Left kidney (tissue), 8 donors: ENCODE results near the gene NLGN4X. TPM values are rescaled to one million over a fixed set of nuclear protein-coding genes. Genes with fewer than 3 reads are reported as not detected.
A peak's percentile ranks its signal among the peaks of the same experiment; 100 is the strongest.

Experiments
- DNase-seq: peaks from one replicate; pipeline ENCODE4 v3.0.0-alpha.2; 2013
- long read RNA-seq, 8 donors: transcript quantifications; one replicate each; lab custom pipeline, GENCODE V29; 2026
- polyA plus RNA-seq: library from polyadenylated mRNA; unstranded; fragments of 120-200 nt; gene quantifications from one replicate; pipeline ENCODE4 v1.2.1, GENCODE V29; 2013; ENCODE audit not compliant: insufficient read length

NLGN4X gene
- 11.9 TPM for polyA plus RNA-seq
- long read RNA-seq, donor 1, full-length matches to known transcripts = 2 of 2 reads
- long read RNA-seq, donor 1, partial matches to known transcripts = 0 of 2 reads
- long read RNA-seq, donor 1, other reads (novel, unspliced or antisense) = 0 of 2 reads
- long read RNA-seq, donor 2, full-length matches to known transcripts = 3 of 3 reads
- long read RNA-seq, donor 2, partial matches to known transcripts = 0 of 3 reads
- long read RNA-seq, donor 2, other reads (novel, unspliced or antisense) = 0 of 3 reads
- long read RNA-seq, donor 3, partial matches to known transcripts = 0 of 1 reads
- long read RNA-seq, donor 3, other reads (novel, unspliced or antisense) = 0 of 1 reads
- long read RNA-seq, donor 4 = 0 reads
- long read RNA-seq, donor 5 = 0 reads
- long read RNA-seq, donor 6 = 0 reads
- long read RNA-seq, donor 7 = 0 reads
- long read RNA-seq, donor 8, full-length matches to known transcripts = 1 of 1 reads
- long read RNA-seq, donor 8, partial matches to known transcripts = 0 of 1 reads
- long read RNA-seq, donor 8, other reads (novel, unspliced or antisense) = 0 of 1 reads

- DNase-seq = no peak
Observed at GRCh38 chrX:6228720-6229119, at the start of gene NLGN4X. Gene NLGN4X (minus strand): TSS chrX:6228867. CDS start chrX:6151466, 77,401 bp downstream.

DNA sequence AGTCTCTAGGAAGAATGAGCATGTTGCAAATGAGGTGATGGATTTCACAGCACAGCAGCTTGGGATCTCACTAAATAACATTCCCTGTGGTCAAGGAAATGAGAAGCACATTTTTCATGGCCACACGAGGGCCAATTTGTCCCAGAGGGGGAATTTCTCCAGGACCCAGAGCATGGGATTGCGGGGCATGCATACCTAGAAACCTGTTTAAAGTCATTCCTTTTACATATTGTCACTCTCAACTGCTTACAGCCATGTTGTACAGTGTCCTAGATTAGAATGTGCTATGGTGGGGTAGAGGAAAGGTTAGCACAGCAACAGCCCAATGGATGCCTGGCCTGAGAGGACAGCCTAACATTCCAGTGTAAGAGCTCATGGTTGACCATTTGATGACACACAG, 37.4 kb upstream of the NLGN4X start:
- no peak for DNase-seq

GRCh38 chrX:6262959-6263358, 34.3 kb upstream of the NLGN4X start:
- DNase-seq = no peak

DNA sequence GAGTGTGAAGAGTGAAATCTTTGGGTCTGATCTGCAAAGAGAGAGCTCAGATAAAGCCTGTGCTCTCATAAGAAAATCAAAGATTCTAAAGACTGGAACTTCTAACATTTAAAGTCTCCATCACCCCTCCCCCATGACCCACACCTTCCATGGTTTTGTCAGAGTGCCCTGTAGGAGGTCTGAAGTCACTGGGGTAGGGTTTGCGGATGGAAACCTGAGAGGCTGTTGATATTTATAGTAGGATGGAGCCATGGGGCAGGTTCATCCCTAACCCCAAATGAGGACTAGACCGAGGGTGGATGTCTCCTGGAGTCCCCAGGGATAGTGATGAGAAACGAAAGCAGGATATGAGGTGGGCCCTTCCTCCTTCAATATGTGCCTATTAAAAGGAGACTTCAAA, 28.4 kb upstream of the NLGN4X start:
- DNase-seq = no peak

GRCh38 chrX:6244666-6245065, 16.0 kb upstream of the NLGN4X start:
- DNase-seq = no peak

GRCh38 chrX:6238576-6238975, 9.9 kb upstream of the NLGN4X start:
- no peak for DNase-seq

DNA sequence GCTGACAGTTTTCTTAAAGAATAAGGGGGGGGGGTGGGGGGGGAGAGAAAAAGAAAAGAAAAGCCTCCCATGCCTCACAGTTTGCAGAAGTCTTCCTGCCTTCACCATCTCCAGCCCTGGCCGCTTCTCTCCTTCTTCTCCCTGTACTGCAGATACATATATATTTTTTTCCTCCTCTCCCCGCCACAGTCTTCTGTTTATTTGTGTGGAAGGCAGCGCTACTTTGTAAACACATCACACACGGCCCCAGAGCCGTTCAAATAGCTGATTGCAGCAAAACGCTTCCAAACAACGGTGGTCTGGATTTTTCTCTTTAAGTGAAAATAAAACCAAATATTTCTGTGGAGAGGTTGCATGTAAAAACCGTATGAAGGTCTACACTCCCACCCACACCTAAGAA, 732 bp downstream of the NLGN4X start:
- no peak for DNase-seq

DNA sequence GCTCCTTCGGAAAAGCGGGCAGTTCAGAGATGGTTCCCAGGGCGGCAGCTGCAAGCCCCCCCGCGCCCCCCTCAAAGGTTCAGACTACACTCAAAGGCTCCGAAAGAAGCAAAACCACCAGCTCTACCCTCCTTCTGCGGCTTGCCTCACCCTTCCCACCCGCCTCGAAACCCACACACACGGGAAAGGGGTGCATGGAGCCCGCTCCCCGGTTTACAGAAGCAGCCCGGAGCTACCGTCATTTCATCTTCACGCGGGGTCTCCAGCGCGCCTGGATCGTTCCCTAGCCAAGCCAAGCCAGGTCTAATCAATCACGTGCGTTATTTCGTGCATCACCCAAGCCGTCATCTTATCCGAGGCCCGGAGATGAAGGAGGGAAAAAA, 1.2 kb downstream of the NLGN4X start:
- no peak for DNase-seq

DNA sequence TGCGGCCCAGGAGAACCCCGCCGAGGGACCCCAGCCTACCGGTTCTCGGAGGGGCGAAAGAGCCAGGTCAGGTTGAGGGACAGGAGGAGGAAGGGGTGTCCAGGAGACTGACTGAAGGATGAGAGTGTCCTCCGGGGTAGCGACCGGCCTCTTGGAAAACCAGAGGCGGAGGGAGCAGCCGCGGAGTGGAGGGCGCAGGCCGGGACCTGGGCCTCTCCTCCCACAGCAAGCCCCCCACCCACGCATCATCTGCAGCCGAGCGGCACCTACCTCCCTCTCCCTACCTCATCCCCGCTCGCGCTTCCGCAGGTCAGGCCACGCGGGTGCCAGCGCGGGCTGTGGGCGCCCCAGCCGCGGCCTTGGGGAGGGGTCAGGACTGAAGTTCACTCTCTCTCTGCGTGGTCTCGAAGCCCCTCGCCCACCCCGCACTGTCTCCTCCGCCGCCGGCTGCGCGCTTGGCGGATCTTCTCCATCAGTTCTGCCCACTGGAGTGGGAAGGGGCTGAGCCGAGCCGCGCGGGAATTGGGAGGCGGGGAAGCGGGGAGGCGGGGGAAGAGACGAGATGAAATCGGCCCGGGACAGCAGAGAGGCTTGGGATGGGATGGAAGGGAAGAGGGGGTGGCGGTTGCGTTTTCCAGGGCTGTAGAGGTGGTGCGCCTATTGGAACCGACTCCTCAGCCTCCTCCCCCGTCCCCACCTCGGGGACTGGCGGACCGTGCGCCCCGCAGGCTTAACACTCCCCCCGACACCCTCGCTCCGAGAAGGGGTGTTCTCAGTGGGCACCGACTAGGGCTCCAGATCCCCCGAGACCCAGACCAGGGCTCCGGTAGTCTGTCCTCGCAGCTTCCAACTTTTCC, 1.8 kb downstream of the NLGN4X start:
- peak; percentile 24 for DNase-seq

- DNase-seq = peak; percentile 37
Observed at GRCh38 chrX:6225911-6226595, 2.6 kb downstream of the NLGN4X start.

DNA sequence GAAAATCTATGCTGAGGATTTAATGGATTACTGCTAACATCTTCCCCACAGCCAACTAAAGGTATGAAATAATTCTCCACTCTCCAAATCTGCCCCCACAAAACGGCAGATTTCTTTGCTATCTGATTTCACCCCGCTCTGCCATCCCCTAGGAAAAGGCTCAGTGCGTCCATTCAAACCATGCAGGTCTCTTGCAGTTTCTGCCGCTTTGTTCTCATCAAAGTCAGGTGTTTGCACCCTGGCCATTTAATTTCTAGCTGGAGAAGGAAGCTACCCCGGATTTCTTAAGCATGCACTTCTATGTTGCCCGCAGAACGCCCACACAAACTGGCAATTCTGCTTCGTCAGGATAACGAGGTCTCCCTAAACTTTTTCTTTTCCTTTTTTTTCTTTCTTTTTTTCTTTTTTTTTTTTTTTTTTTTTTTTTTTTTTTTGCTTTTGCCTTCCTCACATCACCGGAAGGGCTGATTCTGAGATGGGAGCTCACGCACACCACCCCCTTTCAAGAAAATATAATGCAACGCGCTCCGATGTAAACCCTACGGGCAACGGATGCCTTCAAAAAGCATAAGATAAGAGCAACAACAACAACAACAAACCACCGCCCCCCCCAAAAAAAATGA, 3.3 kb downstream of the NLGN4X start:
- DNase-seq = no peak

- DNase-seq = no peak
Observed at GRCh38 chrX:6223516-6223915, 5.2 kb downstream of the NLGN4X start.

DNA sequence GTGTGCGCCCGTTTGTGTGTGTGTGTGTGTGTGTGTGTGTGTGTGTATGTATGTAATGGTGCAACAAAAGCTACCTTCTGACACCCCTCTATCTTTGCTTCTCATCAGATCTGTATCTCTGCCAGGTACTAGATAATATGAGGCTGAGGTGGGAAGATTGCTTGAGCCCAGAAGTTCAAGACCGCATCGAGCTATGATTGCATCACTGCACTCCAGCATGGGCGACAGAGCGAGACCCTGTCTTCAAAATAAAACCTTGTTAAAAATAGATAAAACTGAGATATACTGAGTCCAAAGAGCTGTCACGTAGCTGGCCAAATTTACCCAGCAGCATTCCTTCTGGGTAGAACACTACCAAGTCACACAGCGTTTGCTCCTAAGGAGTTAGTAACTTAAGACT, 18.4 kb downstream of the NLGN4X start:
- no peak for DNase-seq

DNA sequence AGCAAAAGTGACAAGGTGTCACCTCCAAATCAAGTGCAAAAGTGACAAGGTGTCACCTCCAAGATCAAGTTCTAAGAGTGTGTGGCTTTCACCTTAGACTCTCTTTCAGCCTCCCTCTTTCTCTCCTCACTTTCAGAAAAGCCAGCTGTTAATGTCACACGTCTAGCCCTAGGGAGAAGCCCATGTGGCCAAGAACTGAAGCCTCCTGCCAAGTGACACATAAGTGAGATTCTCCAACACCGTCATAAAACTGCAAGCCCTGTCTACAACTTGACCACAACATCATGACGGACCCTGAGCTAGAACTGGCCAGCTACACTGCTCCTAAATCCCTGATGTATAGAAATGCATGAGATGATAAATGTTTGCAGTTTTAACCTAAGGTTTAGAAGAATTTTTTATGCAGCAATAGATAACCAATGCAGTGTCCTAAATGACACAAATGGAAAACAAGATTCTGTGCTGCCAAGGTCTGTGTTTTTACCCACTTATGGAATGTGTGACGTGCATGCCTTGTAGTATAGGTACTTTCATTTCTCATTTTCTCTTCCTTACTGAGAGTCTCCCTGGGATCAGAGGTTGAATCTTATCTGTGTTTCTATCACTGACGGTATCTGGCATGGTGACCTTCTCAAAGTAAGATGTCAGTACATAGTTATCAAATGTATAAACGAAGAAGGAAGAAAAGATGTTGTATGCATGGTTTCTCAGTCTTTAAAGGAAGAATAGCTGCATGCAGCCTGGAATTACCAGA, 25.0 kb downstream of the NLGN4X start:
- DNase-seq = no peak

- no peak for DNase-seq
Observed at GRCh38 chrX:6199486-6199885, 29.2 kb downstream of the NLGN4X start.

DNA sequence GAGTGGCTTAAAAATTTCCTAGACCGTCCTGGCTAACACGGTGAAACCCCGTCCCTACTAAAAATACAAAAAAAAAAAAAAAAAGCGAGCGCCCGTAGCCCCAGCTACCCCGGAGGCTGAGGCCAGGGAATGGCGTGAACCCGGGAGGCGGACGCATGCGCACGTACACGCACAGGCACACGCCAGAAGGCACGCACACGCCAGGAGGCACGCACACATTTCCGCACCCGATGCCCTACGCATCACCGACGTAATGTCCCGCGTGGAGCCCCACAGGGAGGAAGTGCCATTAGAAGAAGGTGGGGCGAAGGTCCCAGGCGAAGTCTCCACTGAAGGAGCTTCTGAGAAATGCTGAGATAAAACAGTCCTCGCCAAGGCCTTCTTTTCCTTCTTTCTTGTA, 41.4 kb downstream of the NLGN4X start:
- no peak for DNase-seq

GRCh38 chrX:6184900-6185515, 43.7 kb downstream of the NLGN4X start:
- no peak for DNase-seq

- DNase-seq = no peak
Observed at GRCh38 chrX:6175914-6176313, 52.8 kb downstream of the NLGN4X start.

GRCh38 chrX:6170424-6170823, 58.2 kb downstream of the NLGN4X start:
- no peak for DNase-seq

DNA sequence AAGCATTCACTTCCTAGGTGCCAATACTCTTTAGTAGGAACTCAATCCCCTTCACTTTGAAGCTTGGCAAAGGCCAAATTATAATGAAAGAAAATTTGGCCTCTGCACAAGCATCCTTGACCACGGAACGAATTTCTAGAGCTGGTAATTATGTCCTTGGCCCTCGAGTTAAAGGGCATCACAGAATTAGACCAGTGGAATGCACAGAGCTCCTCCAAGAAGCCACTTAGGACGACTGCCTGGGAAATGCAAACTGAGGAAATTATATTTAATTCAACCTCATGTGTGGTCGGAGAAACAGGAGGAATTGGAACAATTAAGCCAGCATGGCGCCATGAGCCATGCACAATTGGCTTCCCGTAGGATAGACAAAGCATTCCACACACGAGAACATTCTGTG, 59.3 kb downstream of the NLGN4X start:
- no peak for DNase-seq

DNA sequence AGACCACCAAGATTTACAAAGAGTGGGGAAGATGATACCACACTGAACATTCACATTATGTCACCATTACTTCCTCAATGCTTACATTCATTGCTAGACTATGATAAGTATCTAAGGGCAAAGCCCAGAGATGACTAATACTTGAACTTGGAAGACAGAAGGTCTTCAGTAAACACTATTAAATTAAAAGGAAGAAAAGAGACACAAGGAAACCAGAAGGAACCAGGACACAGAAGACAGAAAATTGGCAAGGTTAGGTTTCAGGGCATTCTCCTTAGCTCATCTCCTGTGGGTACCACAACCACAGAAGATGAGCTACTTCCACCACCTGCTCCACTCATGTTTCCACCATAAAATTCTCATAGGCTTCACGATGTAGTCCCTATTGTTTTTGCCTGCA, 64.9 kb downstream of the NLGN4X start:
- no peak for DNase-seq
